ENCODE data around the gene METAP2. TPM values are rescaled to one million over a fixed set of nuclear protein-coding genes. Genes with fewer than 3 reads are reported as not detected.

METAP2 gene
- polyA plus RNA-seq, 1 donor (not counting 4 experiments of a cell fraction or from before 2014, with no cell fraction given) = 103 TPM

- no peak overlapping the region for H3K4me3 ChIP-seq (ENCODE audit: control insufficient read depth in 2 of 3, extremely low read depth in 1 of 3, insufficient read depth in 2 of 3, low read depth in 1 of 3, low read length in 3 of 3)
- dilution Hi-C loops (cut with MboI; ENCODE audit: extremely low pct_ligation_motif_present, low sequenced_read_pairs) = no loop called here
- peaks cover 80% of the 10 kb centered on the region for H3K79me2 ChIP-seq (ENCODE audit: control insufficient read depth, insufficient read depth, low read length)
- no peak overlapping the region for H3K4me2 ChIP-seq (ENCODE audit: control insufficient read depth, extremely low read depth, insufficient read depth, low read depth, low read length)
- no peak overlapping the region for H3K27ac ChIP-seq (ENCODE audit: control insufficient read depth, insufficient read depth, low read length)
- no peaks in the 10 kb centered on the region for H3K9me3 ChIP-seq (ENCODE audit: control insufficient read depth, low read depth, low read length)
- DNase-seq (ENCODE audit: low read depth, low spot score) (no peak), FAIRE-seq (no peak)
- peaks cover 22% of the 10 kb centered on the region for H3K4me1 ChIP-seq (ENCODE audit: control insufficient read depth, extremely low read depth, insufficient read depth, low read length)
- H3K27me3 ChIP-seq (ENCODE audit: control insufficient read depth, extremely low read depth, insufficient read depth, low read length) = no peaks in the 10 kb centered on the region
- H3K36me3 ChIP-seq (ENCODE audit: control insufficient read depth in 2 of 2, extremely low read depth in 1 of 2, insufficient read depth in 2 of 2, low read length in 2 of 2) = peaks cover 4 to 28% of the 10 kb centered on the region in 2 experiments
- H2AFZ ChIP-seq (ENCODE audit: control insufficient read depth, low read length) = no peak overlapping the region
- no peak for TF ChIP-seq EZH2 (IDR thresholded peaks at IDR 0.05; ENCODE audit: low read length)
- TF ChIP-seq, protein P1, sequence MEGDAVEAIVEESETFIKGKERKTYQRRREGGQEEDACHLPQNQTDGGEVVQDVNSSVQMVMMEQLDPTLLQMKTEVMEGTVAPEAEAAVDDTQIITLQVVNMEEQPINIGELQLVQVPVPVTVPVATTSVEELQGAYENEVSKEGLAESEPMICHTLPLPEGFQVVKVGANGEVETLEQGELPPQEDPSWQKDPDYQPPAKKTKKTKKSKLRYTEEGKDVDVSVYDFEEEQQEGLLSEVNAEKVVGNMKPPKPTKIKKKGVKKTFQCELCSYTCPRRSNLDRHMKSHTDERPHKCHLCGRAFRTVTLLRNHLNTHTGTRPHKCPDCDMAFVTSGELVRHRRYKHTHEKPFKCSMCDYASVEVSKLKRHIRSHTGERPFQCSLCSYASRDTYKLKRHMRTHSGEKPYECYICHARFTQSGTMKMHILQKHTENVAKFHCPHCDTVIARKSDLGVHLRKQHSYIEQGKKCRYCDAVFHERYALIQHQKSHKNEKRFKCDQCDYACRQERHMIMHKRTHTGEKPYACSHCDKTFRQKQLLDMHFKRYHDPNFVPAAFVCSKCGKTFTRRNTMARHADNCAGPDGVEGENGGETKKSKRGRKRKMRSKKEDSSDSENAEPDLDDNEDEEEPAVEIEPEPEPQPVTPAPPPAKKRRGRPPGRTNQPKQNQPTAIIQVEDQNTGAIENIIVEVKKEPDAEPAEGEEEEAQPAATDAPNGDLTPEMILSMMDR (optimal IDR thresholded peaks at IDR 0.05 in 1 of 3, IDR thresholded peaks at IDR 0.05 in 1 of 3, conservative IDR thresholded peaks at IDR 0.05 in 1 of 3; ENCODE audit: extremely low read depth in 1 of 3, insufficient read depth in 2 of 3, low read length in 3 of 3) = no peak
- peaks cover 4% of the 10 kb centered on the region for H3K9me1 ChIP-seq (ENCODE audit: control insufficient read depth, extremely low read depth, insufficient read depth, low read length)
- no peak overlapping the region for H3K9ac ChIP-seq (ENCODE audit: control insufficient read depth, extremely low read depth, insufficient read depth, low read length)
- H4K20me1 ChIP-seq (ENCODE audit: control insufficient read depth, extremely low read depth, insufficient read depth, low read length) = no peaks in the 10 kb centered on the region
These were observed 6.3 kb downstream of the METAP2 start for GRCh38 chr12:95480230-95480629.

DNA sequence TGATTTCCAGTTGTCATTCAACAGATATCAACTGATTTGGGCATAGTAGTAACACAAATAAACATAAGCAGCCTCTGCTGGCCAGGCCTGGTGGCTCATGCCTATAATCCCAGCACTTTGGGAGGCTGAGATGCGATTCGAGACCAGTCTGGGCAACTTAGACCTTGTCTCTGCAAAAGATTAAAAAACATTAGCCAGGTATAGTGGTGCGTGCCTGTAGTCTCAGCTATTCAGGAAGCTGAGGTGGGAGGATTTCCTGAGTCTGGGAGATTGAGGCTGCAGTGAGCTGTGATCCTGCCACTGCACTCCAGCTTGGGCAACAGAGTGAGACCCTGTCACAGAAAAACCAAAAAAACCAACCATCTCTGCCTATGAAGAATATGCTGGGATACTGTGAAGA is 7.1 kb downstream of the METAP2 start:
- H3K4me1 ChIP-seq (ENCODE audit: control insufficient read depth, extremely low read depth, insufficient read depth, low read length) = peaks cover 14% of the 10 kb centered on the region
- H3K9me1 ChIP-seq (ENCODE audit: control insufficient read depth, extremely low read depth, insufficient read depth, low read length) = peaks cover 4% of the 10 kb centered on the region
- H3K27ac ChIP-seq (ENCODE audit: control insufficient read depth, insufficient read depth, low read length) = peak overlapping the region; percentile 21
- no peaks in the 10 kb centered on the region for H3K9me3 ChIP-seq (ENCODE audit: control insufficient read depth, low read depth, low read length)
- no peak overlapping the region for H2AFZ ChIP-seq (ENCODE audit: control insufficient read depth, low read length)
- H3K4me3 ChIP-seq (ENCODE audit: control insufficient read depth in 2 of 3, extremely low read depth in 1 of 3, insufficient read depth in 2 of 3, low read depth in 1 of 3, low read length in 3 of 3) = no peak overlapping the region
- dilution Hi-C loops (cut with MboI; ENCODE audit: extremely low pct_ligation_motif_present, low sequenced_read_pairs) = no loop called here
- H3K79me2 ChIP-seq (ENCODE audit: control insufficient read depth, insufficient read depth, low read length) = peaks cover 71% of the 10 kb centered on the region
- no peak for DNase-seq (ENCODE audit: low read depth, low spot score)
- FAIRE-seq = no peak
- H3K27me3 ChIP-seq (ENCODE audit: control insufficient read depth, extremely low read depth, insufficient read depth, low read length) = no peaks in the 10 kb centered on the region
- H4K20me1 ChIP-seq (ENCODE audit: control insufficient read depth, extremely low read depth, insufficient read depth, low read length) = no peaks in the 10 kb centered on the region
- peak overlapping the region; percentile 22 for H3K4me2 ChIP-seq (ENCODE audit: control insufficient read depth, extremely low read depth, insufficient read depth, low read depth, low read length)
- no peak for TF ChIP-seq EZH2 (IDR thresholded peaks at IDR 0.05; ENCODE audit: low read length)
- TF ChIP-seq, protein P1 (optimal IDR thresholded peaks at IDR 0.05 in 1 of 3, IDR thresholded peaks at IDR 0.05 in 1 of 3, conservative IDR thresholded peaks at IDR 0.05 in 1 of 3; ENCODE audit: extremely low read depth in 1 of 3, insufficient read depth in 2 of 3, low read length in 3 of 3) = peak in 2 of 3 experiments; percentile 26 to 28
- H3K36me3 ChIP-seq (ENCODE audit: control insufficient read depth in 2 of 2, extremely low read depth in 1 of 2, insufficient read depth in 2 of 2, low read length in 2 of 2) = peaks cover 3 to 26% of the 10 kb centered on the region in 2 experiments
- no peak overlapping the region for H3K9ac ChIP-seq (ENCODE audit: control insufficient read depth, extremely low read depth, insufficient read depth, low read length)
